Measurements from ENCODE around the gene P2RY12.

DNA sequence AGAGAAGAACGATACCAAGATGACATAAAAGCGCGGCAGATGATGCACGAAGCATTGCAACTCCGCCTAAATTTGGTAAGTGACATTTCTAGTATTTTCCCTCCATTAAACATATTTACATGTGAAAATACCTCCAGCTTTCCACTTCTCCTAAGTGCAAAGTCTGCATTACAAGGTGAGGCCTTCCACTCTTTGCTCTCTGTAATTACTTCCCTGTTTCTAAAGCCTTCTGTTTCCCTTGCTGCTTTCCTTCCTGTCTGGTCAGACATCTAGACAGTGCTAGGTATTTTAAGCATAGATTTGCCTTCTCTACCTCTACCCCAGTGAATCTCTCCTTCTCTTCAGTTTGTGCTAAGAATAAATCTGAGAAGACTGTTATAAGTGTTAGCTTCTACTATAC is 1.9 kb downstream of the P2RY12 start:
- TF ChIP-seq, protein P1, sequence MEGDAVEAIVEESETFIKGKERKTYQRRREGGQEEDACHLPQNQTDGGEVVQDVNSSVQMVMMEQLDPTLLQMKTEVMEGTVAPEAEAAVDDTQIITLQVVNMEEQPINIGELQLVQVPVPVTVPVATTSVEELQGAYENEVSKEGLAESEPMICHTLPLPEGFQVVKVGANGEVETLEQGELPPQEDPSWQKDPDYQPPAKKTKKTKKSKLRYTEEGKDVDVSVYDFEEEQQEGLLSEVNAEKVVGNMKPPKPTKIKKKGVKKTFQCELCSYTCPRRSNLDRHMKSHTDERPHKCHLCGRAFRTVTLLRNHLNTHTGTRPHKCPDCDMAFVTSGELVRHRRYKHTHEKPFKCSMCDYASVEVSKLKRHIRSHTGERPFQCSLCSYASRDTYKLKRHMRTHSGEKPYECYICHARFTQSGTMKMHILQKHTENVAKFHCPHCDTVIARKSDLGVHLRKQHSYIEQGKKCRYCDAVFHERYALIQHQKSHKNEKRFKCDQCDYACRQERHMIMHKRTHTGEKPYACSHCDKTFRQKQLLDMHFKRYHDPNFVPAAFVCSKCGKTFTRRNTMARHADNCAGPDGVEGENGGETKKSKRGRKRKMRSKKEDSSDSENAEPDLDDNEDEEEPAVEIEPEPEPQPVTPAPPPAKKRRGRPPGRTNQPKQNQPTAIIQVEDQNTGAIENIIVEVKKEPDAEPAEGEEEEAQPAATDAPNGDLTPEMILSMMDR (IDR thresholded peaks at IDR 0.05), result no peak
- no peak for TF ChIP-seq EP300 (IDR thresholded peaks at IDR 0.05)
- TF ChIP-seq POLR2A (IDR thresholded peaks at IDR 0.05), result no peak
